GM12878 (cell line): ENCODE measurements around the gene PAIP2. TPM values are rescaled to one million over a fixed set of nuclear protein-coding genes. Genes with fewer than 3 reads are reported as not detected.

Experiments used
- ATAC-seq: fragments of 200-7000 bp; cut with Tn5 transposase; 3 replicates; pipeline ENCODE4 v1.9.1; 2020; ENCODE audit warnings: mild to moderate bottlenecking, moderate library complexity
- BruUV-seq: library from RNA; stranded (reverse); fragments of 400-500 nt; replicated peaks from 2 replicates; lab custom pipeline; 2021; lab: Mats Ljungman, UMichigan
- CTCF ChIA-PET: fragments of 300-600 bp; sonication (Branson Sonifier 250); formaldehyde crosslinking; extraction: SDS; loops from one replicate; lab custom pipeline; 2021; ENCODE audit warnings: inconsistent platforms; lab: Yijun Ruan, JAX
- POLR2A ChIA-PET: fragments of 350-600 bp; formaldehyde crosslinking; extraction: SDS; loops from one replicate; lab custom pipeline; 2021; ENCODE audit warnings: inconsistent platforms; lab: Charles Lee
- RAD21 ChIA-PET: fragments of 300-600 bp; sonication (Branson Sonifier 250); formaldehyde crosslinking; loops from one replicate; lab custom pipeline; 2023; ENCODE audit warnings: antibody characterized with exemption; ENCODE audit not compliant: unreplicated experiment; lab: Charles Lee
- SMC1A ChIA-PET: fragments of 300-600 bp; sonication (Branson Sonifier 250); formaldehyde crosslinking; loops from one replicate; lab custom pipeline; 2023; ENCODE audit not compliant: unreplicated experiment, uncharacterized antibody; lab: Charles Lee
- DNase-seq: peaks from one replicate; pipeline ENCODE4 v3.0.0-alpha.2; 2011; ENCODE audit warnings: low read depth, low spot score
- FAIRE-seq: peaks from 3 replicates; lab custom pipeline; 2011; peaks lifted over from hg19 to GRCh38; lab: Jason Lieb, UNC
- H2AFZ ChIP-seq: 2 replicates; pipeline ENCODE4 v1.6.0; 2011; ENCODE audit warnings: low read depth, low read length, control low read depth; ENCODE audit not compliant: control insufficient read depth
- H3K27ac ChIP-seq: 2 replicates; pipeline ENCODE4 v1.5.1; 2011; ENCODE audit warnings: control low read depth; ENCODE audit not compliant: control insufficient read depth, insufficient read depth
- H3K27me3 ChIP-seq, 2 experiments: replicated peaks in 1 of 2; 2 replicates each; pipeline versions ENCODE4 v1.6.0 to v1.6.1; 2011; ENCODE audit warnings: low read length in 1 of 2; ENCODE audit not compliant: control insufficient read depth in 2 of 2, insufficient read depth in 2 of 2
- H3K36me3 ChIP-seq, 2 experiments: 2 replicates each; pipeline ENCODE4 v1.5.1; 2011; ENCODE audit warnings: low read length in 1 of 2; ENCODE audit not compliant: control insufficient read depth in 2 of 2, insufficient read depth in 2 of 2
- H3K4me1 ChIP-seq: 2 replicates; pipeline ENCODE4 v1.6.1; 2011; ENCODE audit warnings: mild to moderate bottlenecking, low read length, moderate library complexity, mixed read lengths; ENCODE audit not compliant: control insufficient read depth, insufficient read depth
- H3K4me2 ChIP-seq: 2 replicates; pipeline ENCODE4 v1.6.0; 2011; ENCODE audit warnings: control low read depth; ENCODE audit not compliant: control insufficient read depth, insufficient read depth
- H3K4me3 ChIP-seq: fragments of 200-600 bp; sonication (generic); 2 replicates; pipeline ENCODE4 v1.5.1; 2016
- H3K79me2 ChIP-seq: 2 replicates; pipeline ENCODE4 v1.6.0; 2011; ENCODE audit warnings: low read length; ENCODE audit not compliant: control insufficient read depth, insufficient read depth
- H3K9ac ChIP-seq: 2 replicates; pipeline ENCODE4 v1.8.0; 2011; ENCODE audit warnings: low read length, control low read depth, mixed read lengths; ENCODE audit not compliant: control insufficient read depth, insufficient read depth
- H3K9me3 ChIP-seq: replicated peaks from 3 replicates; pipeline ENCODE4 v1.5.1; 2011; ENCODE audit warnings: mild to moderate bottlenecking, low read length; ENCODE audit not compliant: control insufficient read depth, insufficient read depth
- H4K20me1 ChIP-seq: 2 replicates; pipeline ENCODE4 v1.6.0; 2011; ENCODE audit not compliant: control insufficient read depth, insufficient read depth
- BACH1 ChIP-seq: fragments of 450-650 bp; IDR thresholded peaks from 2 replicates; pipeline ENCODE4 v1.6.1; 2017; ENCODE audit warnings: mild to moderate bottlenecking, borderline replicate concordance
- CHD2 ChIP-seq: IDR thresholded peaks from 2 replicates; pipeline ENCODE4 v1.6.1; 2011; ENCODE audit warnings: low read depth, low read length, improper control_type of control experiment, borderline replicate concordance
- EED ChIP-seq: sonication (generic); IDR thresholded peaks from 2 replicates; pipeline ENCODE4 v1.6.1; 2016; ENCODE audit warnings: antibody characterized with exemption, low read depth
- EGR1 ChIP-seq, 2 experiments: IDR thresholded peaks; 1 replicate in 1 of 2; 2 replicates in 1 of 2; pipeline ENCODE4 v1.6.1; 2011 to 2012; ENCODE audit warnings: low read depth in 2 of 2, low read length in 2 of 2, borderline replicate concordance in 1 of 2, mild to moderate bottlenecking in 1 of 2, moderate library complexity in 1 of 2
- EP300 ChIP-seq, 2 experiments: fragments of 150-350 bp in 1 of 2; IDR thresholded peaks; 2 replicates each; pipeline ENCODE4 v1.6.1; 2011 to 2012; ENCODE audit warnings: low read depth in 2 of 2, low read length in 2 of 2, borderline replicate concordance in 1 of 2, improper control_type of control experiment in 1 of 2, inconsistent platforms in 1 of 2; ENCODE audit not compliant: control insufficient read depth in 1 of 2
- ESRRA ChIP-seq: IDR thresholded peaks from 2 replicates; pipeline ENCODE4 v1.6.1; 2012; ENCODE audit warnings: mild to moderate bottlenecking, low read length, improper control_type of control experiment
- HDAC6 ChIP-seq: fragments of 200-600 bp; sonication (generic); IDR thresholded peaks from one replicate; pipeline ENCODE4 v1.8.0; 2017; ENCODE audit warnings: antibody characterized with exemption; ENCODE audit not compliant: unreplicated experiment
- IKZF1 ChIP-seq: fragments of 450-650 bp; conservative IDR thresholded peaks from 2 replicates; pipeline ENCODE4 v1.6.1; 2017; ENCODE audit warnings: antibody characterized with exemption, mild to moderate bottlenecking
- IKZF2 ChIP-seq, 2 experiments: fragments of 450-650 bp; IDR thresholded peaks; 2 replicates each; pipeline ENCODE4 v1.6.1; 2017; ENCODE audit warnings: mild to moderate bottlenecking in 2 of 2, moderate library complexity in 2 of 2
- MEF2B ChIP-seq: fragments of 450-650 bp; IDR thresholded peaks from 2 replicates; pipeline ENCODE4 v1.6.1; 2018; ENCODE audit warnings: mild to moderate bottlenecking, moderate library complexity; ENCODE audit not compliant: partially characterized antibody, poor library complexity, severe bottlenecking
- MYB ChIP-seq: fragments of 150-350 bp; IDR thresholded peaks from 2 replicates; pipeline ENCODE4 v1.6.1; 2014; ENCODE audit warnings: mild to moderate bottlenecking, low read depth, low read length, borderline replicate concordance
- NFXL1 ChIP-seq: fragments of 450-650 bp; IDR thresholded peaks from 2 replicates; pipeline ENCODE4 v1.6.1; 2017; ENCODE audit warnings: antibody characterized with exemption, mild to moderate bottlenecking, borderline replicate concordance
- PBX3 ChIP-seq: IDR thresholded peaks from 2 replicates; pipeline ENCODE4 v1.6.1; 2011; ENCODE audit warnings: mild to moderate bottlenecking, low read depth, low read length, moderate library complexity; ENCODE audit not compliant: insufficient replicate concordance
- POLR2AphosphoS5 ChIP-seq: IDR thresholded peaks from 2 replicates; pipeline ENCODE4 v1.6.1; 2011; ENCODE audit warnings: mild to moderate bottlenecking, low read length, inconsistent platforms
- RB1 ChIP-seq: fragments of 450-650 bp; formaldehyde crosslinking; IDR thresholded peaks from 2 replicates; pipeline ENCODE4 v1.6.1; 2017; ENCODE audit warnings: mild to moderate bottlenecking, borderline replicate concordance
- SMAD1 ChIP-seq: fragments of 450-650 bp; IDR thresholded peaks from 2 replicates; pipeline ENCODE4 v1.6.1; 2018; ENCODE audit warnings: mild to moderate bottlenecking, low read depth; ENCODE audit not compliant: partially characterized antibody
- SMAD5 ChIP-seq: IDR thresholded peaks from 2 replicates; pipeline ENCODE4 v1.6.1; 2016; ENCODE audit warnings: antibody characterized with exemption, low read depth
- TAF1 ChIP-seq: IDR thresholded peaks from 2 replicates; pipeline ENCODE4 v1.6.1; 2011; ENCODE audit warnings: mild to moderate bottlenecking, low read depth, low read length, borderline replicate concordance
- TCF12 ChIP-seq: IDR thresholded peaks from 2 replicates; pipeline ENCODE4 v1.6.1; 2011; ENCODE audit warnings: low read depth, mild to moderate bottlenecking, low read length
- TCF3 ChIP-seq: IDR thresholded peaks from 2 replicates; pipeline ENCODE4 v1.6.1; 2012; ENCODE audit warnings: low read depth, mild to moderate bottlenecking, low read length, borderline replicate concordance; ENCODE audit not compliant: insufficient read depth
- WRNIP1 ChIP-seq: IDR thresholded peaks from 2 replicates; pipeline ENCODE4 v1.6.1; 2011; ENCODE audit warnings: low read depth, low read length, improper control_type of control experiment, borderline replicate concordance
- YBX1 ChIP-seq: fragments of 450-650 bp; IDR thresholded peaks from 2 replicates; pipeline ENCODE4 v1.6.1; 2016; ENCODE audit warnings: antibody characterized with exemption
- ZBED1 ChIP-seq: IDR thresholded peaks from 2 replicates; pipeline ENCODE4 v1.6.1; 2016; ENCODE audit warnings: borderline replicate concordance
- ZNF622 ChIP-seq: fragments of 450-650 bp; IDR thresholded peaks from 2 replicates; pipeline ENCODE4 v1.6.1; 2017; ENCODE audit warnings: mild to moderate bottlenecking, inconsistent platforms
- WGBS: methylation state at CpG from one replicate; pipeline ENCODE4 v1.1.6; 2016; ENCODE audit warnings: low lambda C conversion rate; ENCODE audit not compliant: insufficient replicate concordance, insufficient coverage; ENCODE audit errors: missing lambda C conversion rate; 5-methylcytosine and 5-hydroxymethylcytosine counted together
- in situ Hi-C: fragments of 300-500 bp; cut with MboI; formaldehyde crosslinking; loops from 9 replicates; pipeline ENCODE4 v1.14.3; 2018; ENCODE audit warnings: mixed read lengths
- intact Hi-C: fragments of 100-400 bp; cut with micrococcal nuclease; formaldehyde crosslinking; loops from one replicate; pipeline ENCODE4 v1.14.2; 2022; ENCODE audit not compliant: unreplicated experiment
- polyA plus RNA-seq, 11 experiments: library from polyadenylated mRNA; depleted of rRNA in 4 of 11; unstranded in 6 of 11; stranded (reverse) in 5 of 11; fragments of >200 nt; fragmentation: Nextera tagmentation in 4 of 11; fragmentation: Illumina TruSeq in 1 of 11; extraction: Ambion mirVana in 4 of 11; extraction: Trizol in 1 of 11; gene quantifications; 1 replicate in 1 of 11; 2 replicates in 10 of 11; pipeline versions ENCODE4 v1.2.1 to v1.2.3, GENCODE V29; 2011 to 2016; ENCODE audit warnings: inconsistent platforms in 2 of 11, missing spikeins in 2 of 11, low read depth in 1 of 11
- total RNA-seq, 4 experiments: library from RNA; depleted of rRNA in 3 of 4; stranded (reverse); fragments of >200 nt in 3 of 4; fragmentation: Illumina TruSeq in 1 of 4; extraction: Trizol in 1 of 4; gene quantifications; 2 replicates each; pipeline versions ENCODE4 v1.2.1 to v1.2.3, GENCODE V29; 2013 to 2021

PAIP2 gene
- total and polyA plus RNA-seq, 10 of the 15 experiments (the other 5 are each of a cell fraction or from before 2014, with no cell fraction given): 49.9 to 154 (median 102) TPM

- ATAC-seq: no peak
- intact Hi-C loops: loop anchor here (5.0 kb wide), 1 partner anchor 191 kb away; the partner anchor contains the start of gene SIL1
- H3K79me2 ChIP-seq: peaks cover 64% of the 10 kb centered on the region
- peak overlapping the region; percentile 90 for H3K27ac ChIP-seq
- ChIA-PET POLR2A (interaction anchor here (0.6 to 6.8 kb wide), 13 partner anchors 11 to 260 kb away, joined by 3 to 74 read pairs (median 4); partner anchors contain the start of genes CXXC5, MATR3, PAIP2 and SPATA24), RAD21 (interaction anchor here (0.6 to 5.8 kb wide), 11 partner anchors 11 to 140 kb away, joined by 3 to 42 read pairs (median 3); partner anchors contain the start of genes MATR3 and PAIP2), CTCF (interaction anchor here (1.0 to 3.2 kb wide), 10 partner anchors 11 to 809 kb away, joined by 3 to 15 read pairs (median 4); partner anchors contain the start of gene PAIP2), SMC1A (interaction anchor here (0.8 to 3.9 kb wide), 9 partner anchors 14 to 137 kb away, joined by 3 to 19 read pairs (median 3); partner anchors contain the start of genes PAIP2 and SPATA24)
- no peaks in the 10 kb centered on the region for H3K9me3 ChIP-seq
- peak overlapping the region; percentile 73 for H3K4me2 ChIP-seq
- no peaks in the 10 kb centered on the region; a peak in 2 of 4 replicates for H3K36me3 ChIP-seq
- peak overlapping the region; percentile 87 for H3K4me3 ChIP-seq
- no peak for FAIRE-seq
- 25% methylated on average over 7 of the region's 8 CpGs for WGBS
- no peaks in the 10 kb centered on the region for H3K27me3 ChIP-seq
- no peaks in the 10 kb centered on the region for H4K20me1 ChIP-seq
- no peak for DNase-seq
- peak overlapping the region; percentile 97 for H3K9ac ChIP-seq
- BruUV-seq: no TSS peak
- in situ Hi-C loops: no loop called here
- peak overlapping the region; percentile 35; the same call in 1 of the 2 replicates for H2AFZ ChIP-seq
- peaks cover 56% of the 10 kb centered on the region for H3K4me1 ChIP-seq
- TF ChIP-seq IKZF2 (IDR thresholded peaks at IDR 0.05) (peak; percentile 75 to 77; a peak in 3 of 4 replicates), TCF12 (peak; percentile 98), MEF2B (peak; percentile 93), HDAC6 (no peak), SMAD5 (0 out of 2 replicates have a peak, but pooled peaks have one; percentile 52), CHD2 (peak; percentile 88), IKZF1 (peak; percentile 72), EGR1 (IDR thresholded peaks at IDR 0.05; ENCODE audit: borderline replicate concordance in 1 of 2, low read depth in 2 of 2, low read length in 2 of 2) (0 out of 3 replicates have a peak, but pooled peaks of 1 of the 2 experiments have one; percentile 19), TAF1 (peak; percentile 7; the same call in 1 of the 2 replicates), BACH1 (0 out of 2 replicates have a peak, but pooled peaks have one; percentile 29), TCF3 (peak; percentile 98; the same call in 1 of the 2 replicates), EP300 (IDR thresholded peaks at IDR 0.05; ENCODE audit: borderline replicate concordance in 1 of 2, control insufficient read depth in 1 of 2, low read depth in 2 of 2, low read length in 2 of 2) (peak; percentile 41 to 74; a peak in 2 of 4 replicates), YBX1 (no peak), EED (no peak), SMAD1 (no peak), PBX3 (no peak), ESRRA (peak; percentile 85; the same call in 1 of the 2 replicates), ZBED1 (peak; percentile 46; the same call in 1 of the 2 replicates), ZNF622 (no peak), NFXL1 (no peak), POLR2AphosphoS5 (peak; percentile 70; the same call in 1 of the 2 replicates), RB1 (peak; percentile 48; the same call in 1 of the 2 replicates), MYB (peak; percentile 86), WRNIP1 (no peak)
Measured at GRCh38 chr5:139388198-139388821, 46.7 kb downstream of the PAIP2 start.
